KMS-11 (cell line): Measurements from ENCODE around the gene MVK.

Experiments used
- H2AFZ ChIP-seq: fragments of 200-600 bp; sonication (generic); 2 replicates; pipeline ENCODE4 v1.6.1; 2016; ENCODE audit warnings: antibody characterized with exemption, mixed run types, low read depth
- H3K27ac ChIP-seq: fragments of 200-600 bp; sonication (generic); 2 replicates; pipeline ENCODE4 v1.6.1; 2016; ENCODE audit warnings: mild to moderate bottlenecking, mixed run types
- H3K27me3 ChIP-seq: fragments of 200-600 bp; sonication (generic); 2 replicates; pipeline ENCODE4 v1.6.1; 2017; ENCODE audit warnings: mild to moderate bottlenecking, low read depth, mixed run types, moderate library complexity; ENCODE audit not compliant: insufficient read depth
- H3K36me3 ChIP-seq: fragments of 200-600 bp; sonication (generic); 2 replicates; pipeline ENCODE4 v1.6.1; 2017; ENCODE audit warnings: mild to moderate bottlenecking, mixed run types; ENCODE audit not compliant: insufficient read depth
- H3K4me1 ChIP-seq: fragments of 200-600 bp; sonication (generic); 2 replicates; pipeline ENCODE4 v1.6.1; 2016; ENCODE audit warnings: mild to moderate bottlenecking, low read depth, mixed run types; ENCODE audit not compliant: poor library complexity, severe bottlenecking
- H3K4me2 ChIP-seq: fragments of 200-600 bp; sonication (generic); 2 replicates; pipeline ENCODE4 v1.7.0; 2016; ENCODE audit warnings: mild to moderate bottlenecking, mixed run types
- H3K4me3 ChIP-seq: fragments of 200-600 bp; sonication (generic); IDR thresholded peaks from 2 replicates; pipeline ENCODE4 v1.6.1; 2017; ENCODE audit warnings: low read depth, low read length, mixed read lengths; ENCODE audit not compliant: insufficient read depth
- H3K79me2 ChIP-seq: fragments of 200-600 bp; sonication (generic); 2 replicates; pipeline ENCODE4 v1.6.1; 2016; ENCODE audit warnings: low read depth, mixed run types; ENCODE audit not compliant: insufficient read depth
- H3K9ac ChIP-seq: fragments of 200-600 bp; sonication (generic); 2 replicates; pipeline ENCODE4 v1.6.1; 2016; ENCODE audit warnings: mild to moderate bottlenecking, mixed run types
- H4K20me1 ChIP-seq: fragments of 200-600 bp; sonication (generic); 2 replicates; pipeline ENCODE4 v1.6.1; 2016; ENCODE audit warnings: mild to moderate bottlenecking, mixed run types; ENCODE audit not compliant: insufficient read depth
- CTCF ChIP-seq: fragments of 200-600 bp; sonication (generic); conservative IDR thresholded peaks from 2 replicates; pipeline ENCODE4 v1.6.1; 2017; ENCODE audit warnings: low read depth, mild to moderate bottlenecking, antibody characterized with exemption, low read length, moderate library complexity, mixed read lengths

Gene MVK

GRCh38 chr12:109529691-109530640 lies 43.6 kb upstream of the MVK start:
- Histone ChIP-seq H3K79me2 (no peaks in the 10 kb centered on the region), H3K27ac (no peak overlapping the region), H3K27me3 (no peaks in the 10 kb centered on the region), H3K4me3 (no peak overlapping the region), H4K20me1 (no peaks in the 10 kb centered on the region), H3K4me2 (no peak overlapping the region), H3K9ac (no peak overlapping the region), H2AFZ (no peak overlapping the region), H3K4me1 (no peaks in the 10 kb centered on the region), H3K36me3 (no peaks in the 10 kb centered on the region)
- no peak for TF ChIP-seq CTCF

- Histone ChIP-seq H3K4me1 (no peaks in the 10 kb centered on the region), H2AFZ (no peak overlapping the region), H3K9ac (no peak overlapping the region), H3K27ac (no peak overlapping the region), H3K27me3 (no peaks in the 10 kb centered on the region), H3K36me3 (no peaks in the 10 kb centered on the region), H4K20me1 (no peaks in the 10 kb centered on the region), H3K4me3 (no peak overlapping the region), H3K79me2 (no peaks in the 10 kb centered on the region), H3K4me2 (no peak overlapping the region)
- no peak for TF ChIP-seq CTCF
Measured at GRCh38 chr12:109531411-109531810, 42.2 kb upstream of the MVK start.

- Histone ChIP-seq H3K79me2 (no peaks in the 10 kb centered on the region), H4K20me1 (no peaks in the 10 kb centered on the region), H3K27me3 (no peaks in the 10 kb centered on the region), H3K4me1 (no peaks in the 10 kb centered on the region), H3K4me3 (no peak overlapping the region), H2AFZ (no peak overlapping the region), H3K27ac (no peak overlapping the region), H3K4me2 (no peak overlapping the region), H3K9ac (no peak overlapping the region), H3K36me3 (no peaks in the 10 kb centered on the region)
- no peak for TF ChIP-seq CTCF
Measured at GRCh38 chr12:109532721-109533486, 40.7 kb upstream of the MVK start.

- Histone ChIP-seq H3K4me1 (no peaks in the 10 kb centered on the region), H3K4me3 (no peak overlapping the region), H3K27me3 (no peaks in the 10 kb centered on the region), H2AFZ (no peak overlapping the region), H3K9ac (no peak overlapping the region), H3K79me2 (no peaks in the 10 kb centered on the region), H3K27ac (no peak overlapping the region), H4K20me1 (no peaks in the 10 kb centered on the region), H3K4me2 (no peak overlapping the region), H3K36me3 (no peaks in the 10 kb centered on the region)
- no peak for TF ChIP-seq CTCF
Measured at GRCh38 chr12:109533487-109533740, 40.2 kb upstream of the MVK start.
